Inflammatory macrophage (primary cell): ENCODE data around the gene SPG7.
"Not testable (repeated sequence)": the region's sequence is repeated elsewhere in the genome, so short reads cannot be mapped to it uniquely, and the experiment has no call there.

ENCODE experiments used
- DNase-seq, 2 donors: peaks; one replicate each; pipeline ENCODE4 v3.0.0-alpha.2; 2020 to 2022
- total RNA-seq, 18 experiments: gene quantifications; one replicate each; lab custom pipeline; 2026; ENCODE audit warnings: mixed read lengths in 6 of 18, inconsistent platforms in 2 of 18; lab: John Stamatoyannopoulos, UW

Gene SPG7
- 26.6 to 99.6 (median 69.7) reads per million in 18 experiments for total RNA-seq

GRCh38 chr16:89507834-89508590 is at the start of gene SPG7:
Gene SPG7, plus strand, starts transcription at chr16:89508403. Its CDS starts 15 bp downstream, at chr16:89508418.
- DNase-seq: peak; percentile 91 to 93

DNA sequence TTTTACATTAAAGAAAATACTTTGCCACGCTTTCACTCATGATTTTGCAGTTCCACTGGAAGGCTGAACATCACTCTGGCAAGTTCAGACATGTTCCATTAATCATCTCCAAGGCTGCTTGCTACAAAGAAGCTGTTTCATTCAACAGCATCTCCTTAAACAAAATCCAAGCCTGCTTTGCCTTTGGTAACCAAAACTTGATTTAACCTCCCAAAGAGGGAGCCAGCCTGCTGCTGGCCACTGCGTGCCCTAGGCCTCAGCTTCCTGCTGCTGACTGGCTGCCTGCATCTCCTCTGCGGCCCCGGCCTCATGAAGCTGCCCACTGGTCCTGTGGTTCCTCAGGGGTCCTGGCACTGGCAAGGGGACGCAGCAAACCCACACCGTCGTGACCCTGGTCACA is 49.7 kb upstream of the SPG7 start:
- no peak for DNase-seq

- DNase-seq: no peak
Observed at GRCh38 chr16:89458967-89459366, 49.2 kb upstream of the SPG7 start.

GRCh38 chr16:89460556-89460955 is 47.6 kb upstream of the SPG7 start:
- DNase-seq: no peak

DNA sequence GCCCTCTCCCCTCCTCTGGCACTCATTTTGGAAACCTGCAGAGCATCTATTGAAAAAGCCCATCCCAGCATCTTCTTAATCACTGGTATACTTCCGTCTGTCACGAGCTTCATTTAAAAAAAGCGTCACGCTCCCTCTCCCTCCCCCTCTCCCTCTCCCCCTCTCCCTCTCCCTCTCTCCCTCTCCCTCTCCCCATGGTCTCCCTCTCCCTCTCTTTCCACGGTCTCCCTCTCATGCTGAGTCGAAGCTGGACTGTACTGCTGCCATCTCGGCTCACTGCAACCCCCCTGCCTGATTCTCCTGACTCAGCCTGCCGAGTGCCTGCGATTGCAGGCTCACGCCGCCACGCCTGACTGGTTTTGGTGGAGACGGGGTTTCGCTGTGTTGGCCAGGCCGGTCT is 46.3 kb upstream of the SPG7 start:
- DNase-seq: not testable (repeated sequence)

DNA sequence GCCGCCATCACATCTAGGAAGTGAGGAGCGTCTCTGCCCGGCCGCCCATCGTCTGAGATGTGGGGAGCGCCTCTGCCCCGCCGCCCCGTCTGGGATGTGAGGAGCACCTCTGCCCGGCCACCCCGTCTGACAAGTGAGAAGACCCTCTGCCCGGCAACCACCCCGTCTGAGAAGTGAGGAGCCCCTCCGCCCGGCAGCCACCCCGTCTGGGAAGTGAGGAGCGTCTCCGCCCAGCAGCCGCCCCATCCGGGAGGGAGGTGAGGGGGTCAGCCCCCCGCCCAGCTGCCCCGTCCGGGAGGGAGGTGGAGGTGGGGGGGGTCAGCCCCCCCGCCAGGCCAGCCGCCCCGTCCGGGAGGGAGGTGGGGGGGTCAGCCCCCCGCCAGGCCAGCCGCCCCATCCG is 45.6 kb upstream of the SPG7 start:
- DNase-seq: not testable (repeated sequence)

DNA sequence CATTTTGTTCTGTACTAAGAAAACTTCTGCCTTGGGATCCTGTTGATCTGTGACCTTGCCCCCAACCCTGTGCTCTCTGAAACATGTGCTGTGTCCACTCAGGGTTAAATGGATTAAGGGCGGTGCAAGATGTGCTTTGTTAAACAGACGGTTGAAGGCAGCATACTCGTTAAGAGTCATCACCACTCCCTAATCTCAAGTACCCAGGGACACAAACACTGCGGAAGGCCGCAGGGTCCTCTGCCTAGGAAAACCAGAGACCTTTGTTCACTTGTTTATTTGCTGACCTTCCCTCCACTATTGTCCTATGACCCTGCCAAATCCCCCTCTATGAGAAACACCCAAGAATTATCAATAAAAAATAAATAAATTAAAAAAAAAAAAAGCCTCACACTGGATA is 44.9 kb upstream of the SPG7 start:
- not testable (repeated sequence) for DNase-seq

DNA sequence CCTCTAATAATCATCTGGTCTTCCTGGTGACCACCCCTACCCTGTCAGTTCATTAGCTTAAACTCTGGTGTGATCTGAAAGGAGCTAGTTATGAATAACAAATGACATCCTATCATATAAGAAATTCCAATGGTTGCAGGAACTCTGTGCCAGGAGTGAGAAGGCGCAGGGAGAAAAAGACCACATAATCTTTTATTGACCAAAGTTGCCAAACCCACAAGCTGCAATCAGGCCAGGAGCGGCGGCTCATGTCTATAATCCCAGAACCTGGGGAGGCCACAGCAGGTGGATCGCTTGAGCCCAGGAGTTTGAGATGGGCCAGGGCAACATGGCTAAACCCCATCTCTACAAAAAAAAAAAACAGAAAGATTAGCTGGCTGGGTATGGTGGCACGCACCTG is 41.3 kb upstream of the SPG7 start:
- no peak for DNase-seq

DNA sequence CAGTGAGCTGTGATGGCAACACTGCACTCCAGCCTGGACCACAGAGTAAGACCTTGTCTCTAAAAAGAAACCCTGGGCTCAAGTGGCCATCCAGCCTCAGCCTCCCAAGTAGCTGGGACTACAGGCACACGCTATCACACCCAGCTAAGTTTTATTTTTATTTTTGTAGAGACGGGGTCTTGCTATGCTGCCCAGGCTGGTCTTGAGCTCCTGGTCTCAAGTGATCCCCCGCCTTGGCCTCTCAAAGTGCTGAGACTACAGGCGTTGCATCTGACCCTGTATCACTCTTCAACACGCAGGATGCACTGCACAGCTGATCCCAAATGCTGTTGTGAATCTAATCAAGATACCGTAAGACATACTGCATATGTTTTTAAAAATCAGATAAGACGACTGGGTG is 40.8 kb upstream of the SPG7 start:
- no peak for DNase-seq

GRCh38 chr16:89472711-89473075 is 35.5 kb upstream of the SPG7 start:
- DNase-seq: peak in 1 of 2 donors; percentile 29

- no peak for DNase-seq
Observed at GRCh38 chr16:89473136-89473712, 35.0 kb upstream of the SPG7 start.

- DNase-seq: peak; percentile 71 to 79
Observed at GRCh38 chr16:89473791-89474414, 34.3 kb upstream of the SPG7 start.

DNA sequence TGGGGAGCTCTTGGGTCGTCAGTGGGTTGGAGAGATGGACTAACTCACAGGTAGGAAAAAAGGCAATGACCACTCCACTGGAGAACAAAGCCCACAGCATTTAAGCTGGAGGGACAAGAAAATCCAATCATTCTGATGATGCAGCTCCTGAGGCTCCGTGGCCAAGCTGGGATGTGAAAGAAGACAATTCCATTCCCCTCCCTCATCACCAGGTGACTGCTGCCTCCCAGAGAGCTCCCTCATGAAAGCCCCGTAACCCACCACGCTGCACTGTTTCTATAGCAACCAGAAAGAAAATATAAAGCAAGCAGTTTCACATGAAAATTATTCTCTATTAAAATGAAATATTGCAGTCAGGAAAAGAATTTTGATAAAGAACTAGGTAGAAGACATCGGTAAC is 33.1 kb upstream of the SPG7 start:
- no peak for DNase-seq

GRCh38 chr16:89476379-89476778 is 31.8 kb upstream of the SPG7 start:
- no peak for DNase-seq

- no peak for DNase-seq
Observed at GRCh38 chr16:89476811-89477261, 31.4 kb upstream of the SPG7 start.

GRCh38 chr16:89478576-89479221 is 29.5 kb upstream of the SPG7 start:
- DNase-seq: no peak

GRCh38 chr16:89481356-89481955 is 26.7 kb upstream of the SPG7 start:
- DNase-seq: no peak

- DNase-seq: peak in 1 of 2 donors; percentile 23
Observed at GRCh38 chr16:89482150-89482816, 25.9 kb upstream of the SPG7 start.

DNA sequence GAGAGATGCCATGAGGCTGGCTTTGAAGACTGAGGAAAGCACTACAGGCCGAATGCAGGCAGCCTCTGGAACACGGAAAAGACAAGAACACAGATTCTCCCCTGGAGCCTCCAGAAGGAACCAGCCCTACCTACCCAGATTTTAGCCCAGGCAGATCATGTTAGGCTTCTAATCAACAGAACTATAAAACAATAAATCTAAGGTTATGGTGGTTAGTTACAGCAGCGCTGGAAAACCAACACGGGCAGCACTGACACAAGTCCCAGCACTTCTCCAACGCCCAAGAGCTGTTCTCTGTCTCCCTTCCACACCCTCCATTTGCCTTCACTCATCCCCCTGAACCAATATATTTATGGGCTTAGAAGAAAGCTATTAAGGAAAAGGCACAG is 25.4 kb upstream of the SPG7 start:
- DNase-seq: no peak

DNA sequence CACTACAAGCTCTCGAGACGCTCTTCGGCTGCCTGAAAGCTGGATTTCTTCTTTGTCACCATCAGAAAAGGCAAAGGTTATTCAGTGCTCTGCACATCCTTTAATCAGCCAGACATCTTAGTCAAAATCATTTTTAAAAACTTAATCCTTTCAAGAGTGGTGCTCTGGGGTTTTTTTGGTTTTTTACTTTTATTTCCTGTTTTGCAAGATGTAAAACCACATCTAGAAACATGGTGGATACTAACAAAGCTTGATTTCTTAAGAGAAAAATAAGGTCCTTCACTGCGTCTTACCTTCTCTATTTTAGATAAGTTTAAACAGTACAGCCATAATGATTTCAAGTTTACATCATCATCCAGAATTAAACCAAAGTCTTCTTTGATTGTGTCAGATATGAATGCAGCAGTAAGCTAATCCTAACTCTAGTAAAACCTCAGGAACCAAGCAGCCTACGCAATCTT is 24.1 kb upstream of the SPG7 start:
- DNase-seq: peak in 1 of 2 donors; percentile 37

DNA sequence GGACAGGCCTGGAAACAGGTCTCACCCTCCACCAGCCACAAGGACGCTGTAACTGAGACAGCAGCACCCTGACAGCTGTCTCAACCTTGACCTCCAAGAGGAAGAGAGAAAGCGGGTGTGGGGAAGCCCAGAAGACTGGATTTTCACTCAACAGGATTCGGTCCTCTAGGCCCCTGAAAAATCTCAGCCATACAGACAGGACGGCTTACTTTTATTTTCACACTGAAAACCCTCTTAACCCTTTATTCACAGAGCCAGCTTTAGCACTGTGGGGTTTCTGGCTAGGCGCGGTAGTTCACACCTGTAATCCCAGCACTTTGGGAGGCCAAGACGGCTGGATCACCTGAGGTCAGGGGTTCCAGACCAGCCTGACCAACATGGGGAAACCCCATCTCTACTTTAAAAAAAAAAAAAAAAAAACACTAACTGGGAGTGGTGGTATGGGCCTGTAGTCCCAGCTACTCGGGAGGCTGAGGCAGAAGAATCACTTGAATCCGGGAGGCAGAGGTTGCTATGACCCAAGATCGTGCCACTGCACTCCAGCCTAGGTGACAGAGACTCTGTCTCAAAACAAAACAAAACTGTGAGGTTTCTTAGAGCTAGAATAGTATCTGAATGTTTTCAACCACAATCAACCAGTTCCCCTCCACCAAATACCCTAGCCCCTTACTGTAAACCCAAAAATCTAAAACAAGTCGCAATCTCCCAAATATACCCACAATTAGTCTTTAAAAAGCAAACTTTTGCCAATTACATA is 23.1 kb upstream of the SPG7 start:
- DNase-seq: peak in 1 of 2 donors; percentile 44
